K562 (cell line): Measurements from ENCODE around the gene SCN4B. TPM values are rescaled to one million over a fixed set of nuclear protein-coding genes. Genes with fewer than 3 reads are reported as not detected.
A peak's percentile ranks its signal among the peaks of the same experiment; 100 is the strongest.

Experiments used
- ATAC-seq: fragments of 200-7000 bp; cut with Tn5 transposase; 3 replicates; pipeline ENCODE4 v1.9.1; 2020; ENCODE audit warnings: moderate library complexity
- BruUV-seq: library from RNA; stranded (reverse); fragments of 400-500 nt; replicated peaks from 2 replicates; lab custom pipeline; 2021; lab: Mats Ljungman, UMichigan
- CTCF ChIA-PET: fragments of 300-600 bp; formaldehyde crosslinking; extraction: SDS; loops from one replicate; lab custom pipeline; 2021; ENCODE audit warnings: low intra/inter-chr PET ratio; lab: Yijun Ruan, JAX
- POLR2A ChIA-PET: fragments of 300-600, 350-650 bp; sonication (Branson Sonifier 250); formaldehyde crosslinking; extraction: SDS; loops from one replicate; lab custom pipeline; 2021; ENCODE audit warnings: antibody characterized with exemption, inconsistent platforms; lab: Yijun Ruan, JAX
- DNase-seq, 4 experiments: peaks; one replicate each; pipeline versions ENCODE4 v3.0.0 to v3.0.0-alpha.2; 2011 to 2018; ENCODE audit warnings: low spot score in 3 of 4, mixed read lengths in 3 of 4; ENCODE audit errors: extremely low read depth in 1 of 4
- FAIRE-seq: peaks from 2 replicates; lab custom pipeline; 2011; peaks lifted over from hg19 to GRCh38; lab: Jason Lieb, UNC
- H2AFZ ChIP-seq: 2 replicates; pipeline ENCODE4 v1.6.0; 2011; ENCODE audit warnings: low read depth, low read length, control low read depth, inconsistent platforms
- H3K27ac ChIP-seq: fragments of 200-600 bp; 3 replicates; pipeline ENCODE4 v1.8.0; 2011; ENCODE audit warnings: low read depth, mild to moderate bottlenecking, control low read depth, inconsistent platforms, low read length, moderate library complexity, mixed read lengths; ENCODE audit errors: extremely low read depth
- H3K27me3 ChIP-seq, 2 experiments: fragments of 300-600 bp in 1 of 2; 2 replicates in 1 of 2; 3 replicates in 1 of 2; pipeline versions ENCODE4 v1.6.0 to v1.8.0; 2011; ENCODE audit warnings: inconsistent platforms in 2 of 2, low read length in 2 of 2, mild to moderate bottlenecking in 1 of 2, mixed read lengths in 1 of 2, moderate library complexity in 1 of 2; ENCODE audit not compliant: control insufficient read depth in 2 of 2, insufficient read depth in 2 of 2
- H3K36me3 ChIP-seq: fragments of 300-600 bp; 3 replicates; pipeline ENCODE4 v1.8.0; 2011; ENCODE audit warnings: mild to moderate bottlenecking, low read length, inconsistent platforms; ENCODE audit not compliant: control insufficient read depth, insufficient read depth
- H3K4me1 ChIP-seq, 2 experiments: fragments of 200-600 bp in 1 of 2; replicated peaks in 1 of 2; 2 replicates in 1 of 2; 3 replicates in 1 of 2; pipeline versions ENCODE4 v1.5.1 to v1.8.0; 2011; ENCODE audit warnings: inconsistent platforms in 2 of 2, low read length in 2 of 2, mild to moderate bottlenecking in 1 of 2, mixed read lengths in 1 of 2, moderate library complexity in 1 of 2; ENCODE audit not compliant: control insufficient read depth in 2 of 2, insufficient read depth in 2 of 2
- H3K4me2 ChIP-seq: 2 replicates; pipeline ENCODE4 v1.6.1; 2011; ENCODE audit warnings: low read length, control low read depth, inconsistent platforms, mixed read lengths; ENCODE audit not compliant: insufficient read depth
- H3K4me3 ChIP-seq: fragments of 200-600 bp; sonication (generic), shearing (Covaris generic); 2 replicates; pipeline ENCODE4 v1.5.1; 2016; ENCODE audit warnings: control low read depth, inconsistent platforms
- H3K79me2 ChIP-seq: fragments of 200-600 bp; 3 replicates; pipeline ENCODE4 v1.8.0; 2011; ENCODE audit warnings: low read length, inconsistent platforms; ENCODE audit not compliant: control insufficient read depth, insufficient read depth
- H3K9ac ChIP-seq, 2 experiments: 2 replicates each; pipeline versions ENCODE4 v1.6.0 to v1.6.1; 2011; ENCODE audit warnings: low read depth in 2 of 2, low read length in 2 of 2, control low read depth in 1 of 2, inconsistent platforms in 1 of 2, mild to moderate bottlenecking in 1 of 2, mixed read lengths in 1 of 2; ENCODE audit not compliant: insufficient read depth in 1 of 2
- H3K9me1 ChIP-seq: one replicate; pipeline ENCODE4 v1.6.0; 2011; ENCODE audit warnings: inconsistent platforms, mild to moderate bottlenecking, low read length, moderate library complexity; ENCODE audit not compliant: control insufficient read depth, insufficient read depth
- H3K9me3 ChIP-seq: replicated peaks from 2 replicates; pipeline ENCODE4 v1.5.1; 2011; ENCODE audit warnings: low read depth, low read length, inconsistent platforms; ENCODE audit not compliant: control insufficient read depth, insufficient read depth
- H4K20me1 ChIP-seq: replicated peaks from 2 replicates; pipeline ENCODE4 v1.6.1; 2011; ENCODE audit warnings: low read length, inconsistent platforms, mixed read lengths; ENCODE audit not compliant: control insufficient read depth, insufficient read depth
- ZBTB17 ChIP-seq: fragments of 450-650 bp; formaldehyde crosslinking; IDR thresholded peaks from 2 replicates; pipeline ENCODE4 v1.4.0; 2020; ENCODE audit warnings: mild to moderate bottlenecking
- WGBS: fragments of 100-300 bp; shearing (Covaris generic); methylation state at CpG from one replicate; pipeline ENCODE4 v1.1.6; 2016; ENCODE audit warnings: low coverage, mixed read lengths; ENCODE audit not compliant: insufficient coverage; ENCODE audit errors: missing lambda C conversion rate; 5-methylcytosine and 5-hydroxymethylcytosine counted together
- in situ Hi-C: fragments of 300-500 bp; cut with MboI; formaldehyde crosslinking; loops from 4 replicates; pipeline ENCODE4 v1.15.0; 2018; ENCODE audit warnings: inconsistent platforms, mixed read lengths
- intact Hi-C: fragments of 100-400 bp; cut with micrococcal nuclease; formaldehyde crosslinking; loops from 2 replicates; pipeline ENCODE4 v1.14.2; 2022
- polyA plus RNA-seq, 8 experiments: library from polyadenylated mRNA; depleted of rRNA in 4 of 8; stranded (reverse) in 5 of 8; unstranded in 3 of 8; fragments of >200 nt; fragmentation: Nextera tagmentation in 2 of 8; fragmentation: Illumina TruSeq in 1 of 8; extraction: Ambion mirVana in 2 of 8; extraction: Trizol in 1 of 8; gene quantifications; 2 replicates each; pipeline versions ENCODE4 v1.2.1 to v1.2.3, GENCODE V29; 2011 to 2014; ENCODE audit warnings: inconsistent platforms in 1 of 8, missing spikeins in 1 of 8
- total RNA-seq, 7 experiments: library from RNA; depleted of rRNA in 6 of 7; stranded (reverse); fragments of >200 nt in 6 of 7; fragmentation: Illumina TruSeq in 2 of 7; extraction: Trizol in 2 of 7; gene quantifications; 2 replicates each; pipeline versions ENCODE4 v1.2.1 to v1.2.3, GENCODE V29; 2011 to 2021; ENCODE audit warnings: low replicate concordance in 1 of 7
- TF ChIP-seq, protein P1 (sequence below): fragments of 150-350 bp; IDR thresholded peaks from 2 replicates; pipeline ENCODE4 v1.6.1; 2014; ENCODE audit warnings: low read depth, mild to moderate bottlenecking, low read length, borderline replicate concordance
- TF ChIP-seq, protein P2 (sequence below), 2 experiments: fragments of 450-650 bp; IDR thresholded peaks; 2 replicates each; pipeline ENCODE4 v1.6.1; 2016

The SCN4B gene
- total and polyA plus RNA-seq, 9 of the 15 experiments (the other 6 are each of a cell fraction or from before 2014, with no cell fraction given): 0.03 TPM; not detected in 8

DNA sequence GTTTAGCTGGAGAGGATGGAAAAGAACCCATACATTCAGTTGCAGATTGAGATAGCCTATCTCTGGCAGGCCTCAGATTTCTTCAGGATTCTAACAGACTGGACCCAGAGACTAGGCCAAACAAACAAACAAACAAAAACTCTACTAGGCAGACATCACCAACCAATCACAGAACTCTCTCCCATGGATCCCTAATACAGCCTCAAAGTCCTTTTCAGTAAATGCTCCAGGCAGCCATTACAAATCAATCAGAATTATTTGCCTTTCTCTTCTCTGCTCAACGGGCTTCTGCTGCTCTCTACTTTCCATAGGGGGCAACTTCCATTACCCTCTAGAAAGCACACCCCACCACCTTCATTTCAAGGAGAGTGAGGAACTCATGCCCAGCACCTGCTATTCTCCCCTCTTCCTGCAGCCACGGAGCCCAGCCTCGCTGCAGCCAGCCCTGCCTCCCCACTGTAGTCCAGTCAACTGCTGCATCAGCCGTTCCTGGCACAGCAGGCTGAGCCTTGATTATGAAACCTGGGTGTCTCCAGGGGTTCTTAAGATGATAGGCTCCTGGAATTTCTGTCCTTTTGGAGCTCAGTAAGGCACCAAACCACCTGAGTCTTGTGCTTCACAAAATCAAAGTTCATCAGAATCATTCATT is 46.8 kb downstream of the SCN4B start:
- Histone ChIP-seq H3K4me2 (no peak overlapping the region), H4K20me1 (no peaks in the 10 kb centered on the region; the same call in 1 of the 2 replicates), H3K79me2 (peaks cover 9% of the 10 kb centered on the region; the same call in 2 of the 3 replicates), H3K9me3 (no peaks in the 10 kb centered on the region), H3K9ac (no peak overlapping the region), H3K27me3 (no peaks in the 10 kb centered on the region), H3K27ac (no peak overlapping the region), H3K36me3 (no peaks in the 10 kb centered on the region), H3K9me1 (no peaks in the 10 kb centered on the region), H3K4me3 (no peak overlapping the region), H3K4me1 (peaks cover 9 to 33% of the 10 kb centered on the region in 2 experiments), H2AFZ (no peak overlapping the region)
- ChIA-PET CTCF (no interaction called here), POLR2A (interaction anchor here (0.7 to 1.3 kb wide), 3 partner anchors 10 to 290 kb away, joined by 3 to 4 read pairs (median 3); no protein-coding TSS in a partner anchor)
- BruUV-seq: no TSS peak
- ATAC-seq (no peak), FAIRE-seq (no peak), DNase-seq (no peak)
- WGBS: 65% methylated on average over 4 of the region's 4 CpGs
- intact Hi-C loops (no loop called here), in situ Hi-C loops (no loop called here)
- TF ChIP-seq, protein P1, sequence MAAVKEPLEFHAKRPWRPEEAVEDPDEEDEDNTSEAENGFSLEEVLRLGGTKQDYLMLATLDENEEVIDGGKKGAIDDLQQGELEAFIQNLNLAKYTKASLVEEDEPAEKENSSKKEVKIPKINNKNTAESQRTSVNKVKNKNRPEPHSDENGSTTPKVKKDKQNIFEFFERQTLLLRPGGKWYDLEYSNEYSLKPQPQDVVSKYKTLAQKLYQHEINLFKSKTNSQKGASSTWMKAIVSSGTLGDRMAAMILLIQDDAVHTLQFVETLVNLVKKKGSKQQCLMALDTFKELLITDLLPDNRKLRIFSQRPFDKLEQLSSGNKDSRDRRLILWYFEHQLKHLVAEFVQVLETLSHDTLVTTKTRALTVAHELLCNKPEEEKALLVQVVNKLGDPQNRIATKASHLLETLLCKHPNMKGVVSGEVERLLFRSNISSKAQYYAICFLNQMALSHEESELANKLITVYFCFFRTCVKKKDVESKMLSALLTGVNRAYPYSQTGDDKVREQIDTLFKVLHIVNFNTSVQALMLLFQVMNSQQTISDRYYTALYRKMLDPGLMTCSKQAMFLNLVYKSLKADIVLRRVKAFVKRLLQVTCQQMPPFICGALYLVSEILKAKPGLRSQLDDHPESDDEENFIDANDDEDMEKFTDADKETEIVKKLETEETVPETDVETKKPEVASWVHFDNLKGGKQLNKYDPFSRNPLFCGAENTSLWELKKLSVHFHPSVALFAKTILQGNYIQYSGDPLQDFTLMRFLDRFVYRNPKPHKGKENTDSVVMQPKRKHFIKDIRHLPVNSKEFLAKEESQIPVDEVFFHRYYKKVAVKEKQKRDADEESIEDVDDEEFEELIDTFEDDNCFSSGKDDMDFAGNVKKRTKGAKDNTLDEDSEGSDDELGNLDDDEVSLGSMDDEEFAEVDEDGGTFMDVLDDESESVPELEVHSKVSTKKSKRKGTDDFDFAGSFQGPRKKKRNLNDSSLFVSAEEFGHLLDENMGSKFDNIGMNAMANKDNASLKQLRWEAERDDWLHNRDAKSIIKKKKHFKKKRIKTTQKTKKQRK: no peak
- TF ChIP-seq, protein P2, sequence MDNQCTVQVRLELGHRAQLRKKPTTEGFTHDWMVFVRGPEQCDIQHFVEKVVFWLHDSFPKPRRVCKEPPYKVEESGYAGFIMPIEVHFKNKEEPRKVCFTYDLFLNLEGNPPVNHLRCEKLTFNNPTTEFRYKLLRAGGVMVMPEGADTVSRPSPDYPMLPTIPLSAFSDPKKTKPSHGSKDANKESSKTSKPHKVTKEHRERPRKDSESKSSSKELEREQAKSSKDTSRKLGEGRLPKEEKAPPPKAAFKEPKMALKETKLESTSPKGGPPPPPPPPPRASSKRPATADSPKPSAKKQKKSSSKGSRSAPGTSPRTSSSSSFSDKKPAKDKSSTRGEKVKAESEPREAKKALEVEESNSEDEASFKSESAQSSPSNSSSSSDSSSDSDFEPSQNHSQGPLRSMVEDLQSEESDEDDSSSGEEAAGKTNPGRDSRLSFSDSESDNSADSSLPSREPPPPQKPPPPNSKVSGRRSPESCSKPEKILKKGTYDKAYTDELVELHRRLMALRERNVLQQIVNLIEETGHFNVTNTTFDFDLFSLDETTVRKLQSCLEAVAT (IDR thresholded peaks at IDR 0.05): peak in 1 of 2 experiments; percentile 86; a peak in 2 of 4 replicates
- peak; percentile 59; the same call in 1 of the 2 replicates for TF ChIP-seq ZBTB17
